Parathyroid adenoma (tissue), 2 donors: ENCODE data around the gene PPP1R10.

ENCODE experiments used
- H2AFZ ChIP-seq: fragments of 300-600 bp; sonication (generic); one replicate; pipeline ENCODE4 v1.7.0; 2017; ENCODE audit warnings: antibody characterized with exemption, mild to moderate bottlenecking
- H3K27ac ChIP-seq: fragments of 300-600 bp; sonication (generic); one replicate; pipeline ENCODE4 v1.7.0; 2017
- H3K27me3 ChIP-seq: fragments of 300-600 bp; sonication (generic); one replicate; pipeline ENCODE4 v1.7.0; 2017; ENCODE audit warnings: low read length; ENCODE audit not compliant: control insufficient read depth, insufficient read depth
- H3K36me3 ChIP-seq: fragments of 300-600 bp; sonication (generic); one replicate; pipeline ENCODE4 v1.7.0; 2017; ENCODE audit warnings: low read length; ENCODE audit not compliant: control insufficient read depth, insufficient read depth
- H3K4me1 ChIP-seq: fragments of 300-600 bp; sonication (generic); one replicate; pipeline ENCODE4 v1.7.0; 2017; ENCODE audit warnings: control low read depth
- H3K4me2 ChIP-seq: fragments of 300-600 bp; sonication (generic); one replicate; pipeline ENCODE4 v1.7.0; 2017; ENCODE audit warnings: low read length
- H3K4me3 ChIP-seq: fragments of 300-600 bp; sonication (generic); one replicate; pipeline ENCODE4 v1.7.0; 2017; ENCODE audit warnings: low read depth, low read length
- H3K79me2 ChIP-seq: fragments of 300-600 bp; sonication (generic); one replicate; pipeline ENCODE4 v1.7.0; 2017; ENCODE audit warnings: control low read depth
- H3K9ac ChIP-seq: fragments of 300-600 bp; sonication (generic); one replicate; pipeline ENCODE4 v1.7.0; 2017; ENCODE audit warnings: mild to moderate bottlenecking
- H3K9me3 ChIP-seq: fragments of 300-600 bp; sonication (generic); one replicate; pipeline ENCODE4 v1.7.0; 2017; ENCODE audit warnings: low read length; ENCODE audit not compliant: control insufficient read depth
- TF ChIP-seq, protein P1 (sequence below): fragments of 300-600 bp; sonication (generic); IDR thresholded peaks from one replicate; pipeline ENCODE4 v1.7.0; 2017; ENCODE audit warnings: antibody characterized with exemption, mild to moderate bottlenecking
- donor health status: primary hyperparathyroidism.

Gene PPP1R10

DNA sequence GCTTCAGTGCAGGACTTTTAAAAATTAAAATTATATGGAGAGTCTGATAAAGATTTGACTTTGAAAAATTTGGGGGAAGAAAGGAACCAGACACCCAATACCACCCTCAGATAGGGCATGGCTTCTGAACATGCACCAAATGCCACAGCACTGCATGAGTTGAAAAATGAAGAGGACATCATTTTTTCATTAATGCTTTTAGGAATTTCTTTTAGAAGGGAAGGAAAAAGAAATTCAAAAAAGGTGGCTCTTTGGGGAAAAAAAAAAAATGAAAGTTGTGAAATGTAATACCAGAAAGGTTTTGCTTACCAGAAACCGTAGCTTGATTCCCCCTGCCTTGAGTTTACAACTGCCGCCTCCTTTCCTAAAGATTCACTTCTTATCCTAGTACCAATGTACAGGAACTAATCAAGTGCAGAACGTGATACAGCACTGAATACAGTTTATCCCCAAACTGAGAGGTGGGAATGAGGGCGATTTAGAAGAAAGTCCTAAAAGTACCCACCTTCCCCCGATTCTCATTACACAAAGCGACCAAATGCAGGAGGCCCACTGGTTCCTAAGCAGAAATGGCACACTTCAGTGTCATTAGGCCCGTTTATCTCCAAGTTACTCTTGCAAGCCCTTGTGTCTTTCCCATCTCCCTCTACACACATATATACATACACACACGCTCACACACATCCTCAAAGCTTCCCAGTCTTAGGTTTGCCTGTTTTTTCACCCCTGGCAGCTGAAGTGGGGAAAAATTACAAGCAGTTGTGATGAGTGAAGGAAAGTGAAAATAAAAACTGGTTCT is 2.8 kb downstream of the PPP1R10 start:
- peaks cover 39% of the 10 kb centered on the region for H3K79me2 ChIP-seq
- no peak overlapping the region for H3K9ac ChIP-seq
- peak overlapping the region; percentile 100 for H3K4me3 ChIP-seq
- no peak overlapping the region for H2AFZ ChIP-seq
- no peaks in the 10 kb centered on the region for H3K27me3 ChIP-seq
- H3K4me2 ChIP-seq, result peak overlapping the region; percentile 70
- peaks cover 15% of the 10 kb centered on the region for H3K36me3 ChIP-seq
- H3K9me3 ChIP-seq, result no peaks in the 10 kb centered on the region
- H3K27ac ChIP-seq, result peak overlapping the region; percentile 98
- peaks cover 34% of the 10 kb centered on the region for H3K4me1 ChIP-seq
- TF ChIP-seq, protein P1, sequence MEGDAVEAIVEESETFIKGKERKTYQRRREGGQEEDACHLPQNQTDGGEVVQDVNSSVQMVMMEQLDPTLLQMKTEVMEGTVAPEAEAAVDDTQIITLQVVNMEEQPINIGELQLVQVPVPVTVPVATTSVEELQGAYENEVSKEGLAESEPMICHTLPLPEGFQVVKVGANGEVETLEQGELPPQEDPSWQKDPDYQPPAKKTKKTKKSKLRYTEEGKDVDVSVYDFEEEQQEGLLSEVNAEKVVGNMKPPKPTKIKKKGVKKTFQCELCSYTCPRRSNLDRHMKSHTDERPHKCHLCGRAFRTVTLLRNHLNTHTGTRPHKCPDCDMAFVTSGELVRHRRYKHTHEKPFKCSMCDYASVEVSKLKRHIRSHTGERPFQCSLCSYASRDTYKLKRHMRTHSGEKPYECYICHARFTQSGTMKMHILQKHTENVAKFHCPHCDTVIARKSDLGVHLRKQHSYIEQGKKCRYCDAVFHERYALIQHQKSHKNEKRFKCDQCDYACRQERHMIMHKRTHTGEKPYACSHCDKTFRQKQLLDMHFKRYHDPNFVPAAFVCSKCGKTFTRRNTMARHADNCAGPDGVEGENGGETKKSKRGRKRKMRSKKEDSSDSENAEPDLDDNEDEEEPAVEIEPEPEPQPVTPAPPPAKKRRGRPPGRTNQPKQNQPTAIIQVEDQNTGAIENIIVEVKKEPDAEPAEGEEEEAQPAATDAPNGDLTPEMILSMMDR, result no peak

DNA sequence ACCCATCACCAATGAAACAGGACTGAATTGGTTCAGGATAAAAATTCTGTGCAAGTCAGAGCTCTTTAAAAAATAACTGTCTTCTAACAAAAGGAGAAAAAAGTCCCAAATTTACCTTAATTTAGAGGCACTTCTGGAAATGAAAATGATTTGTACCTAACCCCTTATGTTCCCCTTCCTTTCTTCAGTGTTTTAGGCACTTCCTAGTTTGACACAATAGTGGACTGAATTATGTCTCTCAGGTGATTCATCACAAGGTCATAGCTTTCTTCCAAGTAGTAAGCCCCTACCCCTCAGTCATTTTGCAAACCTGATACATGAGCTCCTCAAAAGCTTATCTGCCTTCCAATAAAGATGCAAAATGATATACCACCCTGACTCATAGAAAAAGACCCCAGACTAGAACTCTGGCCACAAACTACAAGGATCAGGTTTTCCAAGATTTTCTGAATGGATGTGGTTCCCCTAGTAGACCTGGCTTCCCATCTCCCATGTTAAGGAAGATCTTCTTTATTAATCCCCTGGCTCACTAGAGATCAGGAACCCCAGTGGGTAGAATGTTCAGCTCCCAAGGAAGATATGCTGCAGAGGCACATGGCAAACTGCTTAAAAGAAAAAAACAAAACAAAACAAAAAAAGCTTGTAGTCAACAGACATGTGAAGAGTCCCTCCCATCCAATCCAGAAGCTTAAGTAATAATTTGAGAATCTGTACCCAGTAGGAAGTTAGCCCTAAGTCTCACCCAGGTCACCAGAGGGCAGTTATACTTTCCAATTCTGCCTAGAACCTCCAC is 3.6 kb downstream of the PPP1R10 start:
- no peaks in the 10 kb centered on the region for H3K27me3 ChIP-seq
- H3K9ac ChIP-seq, result no peak overlapping the region
- H3K79me2 ChIP-seq, result peaks cover 39% of the 10 kb centered on the region
- no peak overlapping the region for H2AFZ ChIP-seq
- H3K9me3 ChIP-seq, result no peaks in the 10 kb centered on the region
- TF ChIP-seq, protein P1, result no peak
- peaks cover 32% of the 10 kb centered on the region for H3K4me1 ChIP-seq
- peak overlapping the region; percentile 100 for H3K4me3 ChIP-seq
- H3K27ac ChIP-seq, result peak overlapping the region; percentile 98
- H3K36me3 ChIP-seq, result peaks cover 15% of the 10 kb centered on the region
- peak overlapping the region; percentile 70 for H3K4me2 ChIP-seq

DNA sequence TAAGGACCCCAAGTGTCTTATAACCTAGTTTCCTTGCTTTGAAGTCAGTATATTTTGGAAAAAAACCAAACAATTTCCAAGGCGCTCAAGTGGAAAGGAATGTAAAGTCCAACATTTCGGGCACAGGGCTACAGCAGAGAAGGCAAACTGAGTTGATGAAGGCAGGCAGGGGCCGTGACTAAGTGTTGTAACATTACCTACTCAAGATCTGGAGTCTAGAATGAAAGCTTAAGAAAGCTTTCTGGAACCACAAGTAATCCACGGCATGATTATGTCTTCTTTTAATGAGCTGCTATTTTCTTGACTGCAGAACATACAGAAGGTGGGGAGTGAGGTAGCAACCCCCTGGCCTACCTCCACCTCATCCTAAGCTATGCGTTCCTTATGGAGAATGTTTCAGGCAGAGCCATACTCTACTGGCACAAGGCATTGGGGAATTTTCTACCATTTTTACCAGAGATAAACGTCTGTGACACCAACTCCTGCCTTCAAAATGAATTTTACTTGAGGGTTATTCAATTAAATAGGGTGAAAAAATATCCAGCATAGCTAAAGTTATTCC is 4.3 kb downstream of the PPP1R10 start:
- Histone ChIP-seq H2AFZ (no peak overlapping the region), H3K27ac (peak overlapping the region; percentile 98), H3K4me2 (peak overlapping the region; percentile 70), H3K9ac (no peak overlapping the region), H3K79me2 (peaks cover 34% of the 10 kb centered on the region), H3K9me3 (no peaks in the 10 kb centered on the region), H3K36me3 (peaks cover 15% of the 10 kb centered on the region), H3K4me1 (peaks cover 31% of the 10 kb centered on the region), H3K4me3 (no peak overlapping the region), H3K27me3 (no peaks in the 10 kb centered on the region)
- TF ChIP-seq, protein P1, result no peak

DNA sequence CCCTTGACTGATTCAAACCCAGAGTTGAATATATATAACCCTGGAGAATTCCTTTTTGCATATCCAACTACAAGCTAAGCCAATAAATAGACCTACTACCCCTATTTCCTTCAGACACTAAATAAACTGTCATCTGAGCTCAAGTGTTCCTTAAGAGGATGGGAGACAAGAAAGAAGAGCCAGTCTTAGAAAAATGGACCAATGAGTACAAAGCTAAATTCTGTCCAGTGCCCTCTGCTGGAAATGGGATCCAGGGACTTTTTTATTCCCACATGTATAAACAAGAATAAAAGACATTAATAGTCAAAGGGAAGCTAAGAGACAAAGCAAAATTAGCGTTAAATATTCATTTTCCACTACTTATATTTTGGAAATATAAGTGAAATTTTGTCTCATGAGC is 4.8 kb downstream of the PPP1R10 start:
- Histone ChIP-seq H3K27me3 (no peaks in the 10 kb centered on the region), H3K36me3 (peaks cover 15% of the 10 kb centered on the region), H3K4me3 (no peak overlapping the region), H3K4me2 (peak overlapping the region; percentile 70), H3K9ac (no peak overlapping the region), H3K9me3 (no peaks in the 10 kb centered on the region), H3K27ac (no peak overlapping the region), H3K79me2 (peaks cover 34% of the 10 kb centered on the region), H2AFZ (no peak overlapping the region), H3K4me1 (peaks cover 31% of the 10 kb centered on the region)
- TF ChIP-seq, protein P1, result peak; percentile 50
